Stimulated activated CD8-positive, alpha-beta memory T cell treated with anti-CD3 and anti-CD28 coated beads, Interleukin-4, amount 100 ng/mL, for 24 hours (primary cell): Measurements from ENCODE around the gene VPS54.

ENCODE experiments used
- DNase-seq: peaks from one replicate; pipeline ENCODE4 v3.0.0-alpha.2; 2020; ENCODE audit warnings: low read depth

Gene VPS54, protein sequence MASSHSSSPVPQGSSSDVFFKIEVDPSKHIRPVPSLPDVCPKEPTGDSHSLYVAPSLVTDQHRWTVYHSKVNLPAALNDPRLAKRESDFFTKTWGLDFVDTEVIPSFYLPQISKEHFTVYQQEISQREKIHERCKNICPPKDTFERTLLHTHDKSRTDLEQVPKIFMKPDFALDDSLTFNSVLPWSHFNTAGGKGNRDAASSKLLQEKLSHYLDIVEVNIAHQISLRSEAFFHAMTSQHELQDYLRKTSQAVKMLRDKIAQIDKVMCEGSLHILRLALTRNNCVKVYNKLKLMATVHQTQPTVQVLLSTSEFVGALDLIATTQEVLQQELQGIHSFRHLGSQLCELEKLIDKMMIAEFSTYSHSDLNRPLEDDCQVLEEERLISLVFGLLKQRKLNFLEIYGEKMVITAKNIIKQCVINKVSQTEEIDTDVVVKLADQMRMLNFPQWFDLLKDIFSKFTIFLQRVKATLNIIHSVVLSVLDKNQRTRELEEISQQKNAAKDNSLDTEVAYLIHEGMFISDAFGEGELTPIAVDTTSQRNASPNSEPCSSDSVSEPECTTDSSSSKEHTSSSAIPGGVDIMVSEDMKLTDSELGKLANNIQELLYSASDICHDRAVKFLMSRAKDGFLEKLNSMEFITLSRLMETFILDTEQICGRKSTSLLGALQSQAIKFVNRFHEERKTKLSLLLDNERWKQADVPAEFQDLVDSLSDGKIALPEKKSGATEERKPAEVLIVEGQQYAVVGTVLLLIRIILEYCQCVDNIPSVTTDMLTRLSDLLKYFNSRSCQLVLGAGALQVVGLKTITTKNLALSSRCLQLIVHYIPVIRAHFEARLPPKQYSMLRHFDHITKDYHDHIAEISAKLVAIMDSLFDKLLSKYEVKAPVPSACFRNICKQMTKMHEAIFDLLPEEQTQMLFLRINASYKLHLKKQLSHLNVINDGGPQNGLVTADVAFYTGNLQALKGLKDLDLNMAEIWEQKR

DNA sequence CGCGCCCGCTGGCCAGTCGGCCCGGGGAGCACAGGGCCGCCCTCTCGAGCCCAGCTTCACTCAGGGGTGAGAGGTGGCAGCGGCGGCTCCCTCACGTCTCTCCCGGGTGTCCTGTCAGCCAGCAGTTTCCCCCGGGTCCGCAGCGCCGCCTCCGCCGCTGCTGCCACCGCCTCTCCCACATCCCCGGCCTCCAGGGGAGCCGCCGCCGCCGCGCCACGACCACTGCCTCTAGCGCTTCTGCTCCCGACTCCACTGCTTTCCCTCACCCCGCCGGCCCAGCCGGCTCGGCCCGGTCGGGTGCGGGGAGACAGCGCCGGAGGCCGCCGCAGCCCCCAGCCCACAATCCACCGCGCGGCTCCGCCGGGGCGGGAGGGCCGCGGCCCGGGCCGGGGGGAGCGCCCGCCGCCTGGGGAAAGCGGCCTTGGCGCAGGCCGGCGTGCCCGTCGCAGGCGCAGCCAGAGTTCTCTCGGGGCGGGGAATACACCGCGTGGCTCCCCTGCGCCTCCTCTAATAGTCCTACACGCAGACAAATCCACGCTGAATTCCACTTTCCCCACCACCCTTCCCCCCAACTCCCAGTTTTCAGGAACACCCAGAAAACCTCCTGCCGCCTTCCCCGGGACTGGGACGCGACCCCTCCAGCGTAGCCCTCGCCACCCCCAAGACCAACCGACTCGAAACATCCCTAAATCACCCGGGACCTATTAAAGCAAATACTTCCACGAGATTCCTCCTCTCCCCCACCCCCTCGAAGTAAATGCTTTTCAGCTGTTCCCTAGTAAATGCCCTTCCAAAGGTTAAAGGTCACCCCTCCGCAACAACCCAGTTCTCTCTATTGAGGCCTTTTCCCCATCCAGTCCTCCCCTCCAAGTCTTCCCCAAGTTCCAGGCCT lies at the start of gene VPS54:
VPS54 (minus strand) TSS at position 346 of the 892 bp plus-strand sequence. CDS start 35,429 bp downstream, outside the sequence.
- no peak for DNase-seq

DNA sequence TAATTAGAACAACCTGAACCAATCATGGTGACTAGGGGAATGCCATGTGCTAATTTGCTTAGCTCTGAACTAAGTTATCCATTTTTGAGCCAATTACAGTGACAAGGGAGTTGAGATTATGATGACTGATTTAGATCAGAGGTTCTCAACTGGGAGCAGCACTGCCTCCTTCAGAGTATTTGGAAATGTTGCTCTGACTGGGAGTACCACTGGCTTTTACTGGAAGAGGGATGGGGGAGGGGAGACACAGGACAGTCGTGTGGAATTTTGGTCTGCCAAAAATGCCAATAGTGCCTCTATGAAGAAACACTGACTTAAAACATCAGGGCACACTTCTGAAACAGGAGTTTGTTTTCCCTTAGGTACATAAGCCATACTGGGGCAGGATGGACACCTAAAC lies 48.1 kb upstream of the VPS54 start:
- DNase-seq, result no peak

DNA sequence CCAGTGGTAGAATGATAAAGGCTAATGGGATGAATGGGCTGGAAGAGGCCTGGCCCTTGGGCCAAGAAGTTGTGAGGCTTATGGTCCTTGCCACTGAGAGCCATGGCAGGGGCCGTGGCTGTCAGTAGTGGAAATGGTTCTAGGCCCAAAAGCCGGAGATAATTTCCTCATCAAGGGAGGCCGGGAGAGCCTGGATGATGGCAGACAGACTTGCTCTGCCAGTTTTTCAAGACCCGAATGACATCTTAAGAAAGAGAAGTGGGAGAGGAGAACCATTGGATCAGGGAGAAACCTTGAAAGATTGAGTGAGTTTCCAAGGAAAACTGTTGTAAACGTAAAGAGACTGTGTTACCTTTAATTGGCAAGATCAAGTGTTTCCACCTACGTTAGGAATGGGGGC lies 46.3 kb upstream of the VPS54 start:
- DNase-seq, result no peak

DNA sequence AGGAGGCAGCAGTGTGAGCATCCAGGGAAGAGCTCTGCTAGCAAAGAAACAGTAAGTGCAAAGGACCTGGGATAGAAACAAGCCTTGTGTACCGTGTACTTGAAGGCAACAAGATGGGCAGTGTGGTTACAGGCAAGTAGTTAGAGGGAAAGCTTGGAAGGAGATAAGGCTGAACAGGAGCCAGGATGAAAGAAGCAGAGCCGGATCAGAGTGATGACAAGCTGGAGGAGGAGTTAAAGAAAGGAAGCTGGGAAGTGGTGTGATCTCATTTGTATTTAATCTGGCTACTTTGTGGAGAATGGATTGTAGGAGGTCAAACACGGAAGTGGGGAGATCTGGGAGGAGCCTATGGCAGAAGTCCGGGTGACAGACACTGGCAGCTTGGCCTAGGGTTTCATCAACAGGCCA lies 44.7 kb upstream of the VPS54 start:
- no peak for DNase-seq

DNA sequence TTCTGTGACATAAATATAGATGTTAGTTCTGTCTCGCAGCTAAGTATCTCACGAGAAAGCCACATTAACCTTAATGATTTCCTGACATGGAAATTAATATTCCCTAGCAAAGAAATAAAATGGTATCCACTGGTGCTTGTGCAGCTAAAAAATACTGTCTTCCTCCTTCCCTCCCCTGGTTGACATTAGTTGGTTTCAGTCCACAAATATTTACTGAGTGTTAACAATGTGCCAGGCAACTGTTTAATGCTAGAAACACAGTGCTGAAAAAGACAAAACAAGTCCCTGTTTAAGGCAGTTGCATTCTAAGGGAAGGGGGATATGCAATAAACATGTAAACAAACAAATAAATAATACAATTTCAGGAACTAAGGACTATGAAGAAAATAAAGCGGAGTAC lies 44.2 kb upstream of the VPS54 start:
- DNase-seq, result no peak

DNA sequence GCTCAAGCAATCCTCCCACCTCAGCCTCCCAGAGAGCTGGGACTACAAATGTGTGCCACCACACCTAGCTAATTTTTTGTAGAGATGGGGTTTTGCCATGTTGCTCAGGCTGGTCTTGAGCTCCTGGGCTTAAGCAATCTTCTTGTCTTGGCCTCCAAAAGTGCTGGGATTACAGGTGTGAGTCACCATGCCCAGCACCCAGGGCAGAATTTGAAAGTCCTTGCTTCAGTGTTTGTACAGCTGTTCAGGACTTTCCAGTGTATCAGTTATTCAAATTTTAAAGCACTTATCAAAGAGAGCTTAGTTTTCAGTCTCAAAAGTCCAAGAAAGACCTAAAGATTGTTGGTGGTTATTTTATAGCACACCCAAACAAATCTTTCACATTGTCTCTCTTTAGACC lies 43.6 kb upstream of the VPS54 start:
- DNase-seq, result no peak

DNA sequence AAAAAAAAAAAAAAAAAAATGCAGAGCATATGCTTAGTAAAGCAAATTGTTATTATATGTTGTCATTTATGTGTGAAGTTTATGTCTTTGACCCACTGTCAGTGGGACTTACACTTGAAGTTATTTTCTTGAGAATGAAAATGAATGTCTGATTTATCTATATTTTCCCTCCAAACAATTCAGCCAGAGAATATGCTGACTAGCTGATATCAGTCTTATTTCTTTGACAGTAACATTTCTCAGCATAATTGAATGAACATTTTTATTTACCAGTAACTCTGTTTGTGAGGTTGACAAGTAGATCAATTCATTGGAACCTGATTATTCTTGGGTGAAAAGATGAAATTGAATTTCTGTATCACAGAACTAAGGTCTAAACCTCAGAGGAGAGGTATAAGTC lies 40.0 kb upstream of the VPS54 start:
- no peak for DNase-seq

DNA sequence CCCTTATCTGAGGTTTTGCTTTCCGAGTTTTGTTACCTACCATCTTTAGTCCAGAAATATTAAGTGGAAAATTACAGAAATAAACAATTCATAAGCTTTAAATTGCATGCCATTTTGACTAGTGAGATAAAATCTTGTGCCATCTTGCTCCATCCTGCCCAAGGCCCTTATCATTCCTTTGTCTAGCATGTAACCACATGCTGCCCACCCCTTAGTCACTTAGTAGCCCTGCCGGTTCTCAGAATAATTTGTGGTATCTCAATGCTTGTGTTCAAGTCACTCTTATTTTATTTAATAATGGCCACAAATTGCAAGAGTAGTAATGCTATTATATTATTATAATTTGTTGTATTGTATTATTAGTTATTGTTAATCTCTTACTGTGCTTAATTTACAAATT lies 36.8 kb upstream of the VPS54 start:
- DNase-seq, result no peak

DNA sequence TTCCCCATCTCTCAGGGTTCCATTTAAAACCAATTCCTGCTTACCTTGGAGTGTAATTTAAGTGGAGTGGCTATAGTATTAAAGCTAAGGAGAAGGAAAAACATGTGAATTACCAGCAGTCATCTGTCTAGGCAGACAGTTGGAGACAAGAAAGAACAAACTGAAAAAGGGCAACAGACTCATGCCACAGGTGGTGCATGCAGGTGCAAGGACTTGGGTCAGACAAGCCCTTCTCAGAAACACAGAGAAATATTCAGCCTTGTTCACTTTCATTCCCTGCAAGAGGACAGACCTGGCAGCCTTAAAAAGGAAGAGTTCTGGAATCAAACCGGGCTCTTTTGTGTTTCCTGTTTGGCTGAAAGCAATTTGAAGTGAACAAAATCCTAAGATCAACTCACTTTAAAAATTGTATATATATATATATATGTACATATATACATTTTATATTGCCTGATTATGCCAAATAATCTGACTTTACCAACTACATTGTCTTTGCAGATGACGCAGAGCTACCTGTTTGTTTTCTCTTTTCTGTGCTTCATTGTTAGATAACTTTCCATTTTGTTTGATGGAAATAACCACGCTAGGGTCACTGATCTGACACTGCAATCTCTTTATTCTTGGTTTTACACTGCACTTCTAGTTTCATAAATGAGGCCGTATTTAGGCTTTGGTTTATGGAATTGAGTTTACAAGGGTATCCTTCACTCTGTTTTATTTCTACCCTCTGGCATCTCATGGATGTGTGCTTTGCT lies 35.1 kb upstream of the VPS54 start:
- DNase-seq, result no peak

DNA sequence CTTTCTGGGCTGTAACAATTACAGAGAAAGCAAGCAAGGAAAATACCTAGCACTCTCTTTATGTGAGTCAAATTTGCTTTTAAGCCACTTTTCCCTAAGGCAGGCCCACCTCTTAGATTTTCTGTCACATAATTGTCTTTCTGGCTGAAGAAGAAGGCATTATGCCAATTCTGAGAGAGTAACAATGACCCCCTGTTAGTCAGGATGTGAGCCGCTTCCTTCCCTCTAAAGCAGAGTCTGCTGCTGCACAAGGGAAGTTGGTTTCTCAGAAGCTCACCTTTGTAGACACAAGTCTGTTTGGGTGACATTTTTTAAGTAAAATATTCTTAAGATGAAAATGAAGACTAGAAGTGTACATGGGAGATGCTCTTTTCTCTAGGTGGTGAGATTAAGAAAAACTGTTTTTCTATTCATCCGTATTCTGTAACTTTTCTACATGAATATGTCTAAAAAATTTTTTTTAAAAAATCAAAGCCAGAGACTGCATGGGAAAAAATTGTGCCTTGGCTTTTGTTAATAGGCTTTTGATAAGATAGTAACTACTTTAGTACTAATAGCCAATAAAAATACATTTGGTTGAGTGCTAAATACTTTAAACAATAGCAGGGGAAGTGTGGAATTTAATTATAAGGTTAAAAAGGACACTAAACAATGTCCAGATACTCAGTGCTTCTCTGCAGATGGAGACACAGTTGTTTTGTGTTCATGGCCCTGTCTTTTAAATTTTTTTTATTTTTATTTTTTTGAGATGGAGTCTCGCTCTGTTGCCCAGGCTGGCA lies 33.4 kb upstream of the VPS54 start:
- no peak for DNase-seq

DNA sequence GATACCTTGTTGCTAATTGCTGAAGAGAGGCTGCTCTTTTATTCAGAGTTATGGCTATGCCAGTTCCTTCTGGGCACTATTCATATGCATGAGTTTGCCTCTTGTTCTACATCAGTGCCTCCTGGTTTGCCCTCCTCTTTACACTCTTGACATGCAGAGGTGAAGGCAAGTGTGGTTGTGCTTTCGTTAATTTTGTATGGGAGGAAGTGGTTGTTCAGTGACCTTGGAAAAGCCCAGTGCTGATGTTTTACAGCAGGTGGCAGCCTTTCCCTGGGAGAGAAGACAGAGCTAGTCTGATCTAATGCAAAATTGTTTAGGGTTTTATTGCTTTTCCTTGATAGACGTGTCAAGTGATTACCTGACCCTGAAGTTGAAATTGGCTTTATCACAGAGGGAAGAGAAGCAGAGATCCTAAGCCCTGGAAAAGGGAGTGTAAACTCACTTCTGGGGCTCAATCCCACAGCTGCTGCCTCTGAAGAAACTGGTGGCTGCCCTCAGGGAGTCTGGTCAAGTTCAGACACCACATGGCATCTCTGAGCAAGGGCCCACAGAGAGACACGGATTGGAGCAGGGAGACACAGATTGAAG lies 30.5 kb upstream of the VPS54 start:
- DNase-seq, result peak; percentile 36

DNA sequence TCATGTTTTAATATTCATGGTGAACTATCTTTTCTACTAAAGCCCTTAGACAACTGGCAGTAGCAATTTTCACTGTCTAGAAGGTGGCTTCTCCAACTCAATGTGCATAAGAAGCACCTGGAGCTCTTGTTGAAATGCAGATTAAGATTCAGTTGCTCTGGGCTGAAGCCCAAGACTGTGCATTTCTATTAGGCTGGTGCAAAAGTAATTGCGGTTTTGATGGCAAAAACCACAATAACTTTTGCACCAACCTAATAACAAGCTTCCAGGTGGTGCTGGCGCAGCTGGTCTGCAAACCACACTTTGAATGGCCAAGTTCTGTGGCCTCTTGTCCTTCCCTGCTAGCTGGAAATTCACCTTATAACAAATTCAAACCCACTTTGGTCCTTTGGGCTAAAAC lies 26.7 kb upstream of the VPS54 start:
- DNase-seq, result no peak

DNA sequence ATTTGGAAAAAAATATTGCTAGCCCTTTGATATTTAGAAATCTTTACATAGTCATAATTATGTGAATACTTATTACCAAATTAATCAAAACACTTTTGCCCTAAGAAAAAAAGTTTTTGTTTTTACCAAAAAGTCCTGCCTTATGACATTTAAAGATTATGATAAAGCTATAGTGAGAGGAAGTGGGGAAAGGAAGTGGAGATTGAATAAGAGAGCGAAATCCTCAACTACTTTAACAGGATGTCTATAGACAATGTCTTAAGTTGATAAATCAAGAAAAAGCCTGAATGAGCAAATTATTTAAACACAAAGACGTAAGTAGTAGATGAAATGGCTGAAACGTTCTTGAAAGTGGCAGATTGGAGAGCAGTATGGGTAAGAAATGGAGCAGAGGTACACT lies 20.9 kb upstream of the VPS54 start:
- no peak for DNase-seq

DNA sequence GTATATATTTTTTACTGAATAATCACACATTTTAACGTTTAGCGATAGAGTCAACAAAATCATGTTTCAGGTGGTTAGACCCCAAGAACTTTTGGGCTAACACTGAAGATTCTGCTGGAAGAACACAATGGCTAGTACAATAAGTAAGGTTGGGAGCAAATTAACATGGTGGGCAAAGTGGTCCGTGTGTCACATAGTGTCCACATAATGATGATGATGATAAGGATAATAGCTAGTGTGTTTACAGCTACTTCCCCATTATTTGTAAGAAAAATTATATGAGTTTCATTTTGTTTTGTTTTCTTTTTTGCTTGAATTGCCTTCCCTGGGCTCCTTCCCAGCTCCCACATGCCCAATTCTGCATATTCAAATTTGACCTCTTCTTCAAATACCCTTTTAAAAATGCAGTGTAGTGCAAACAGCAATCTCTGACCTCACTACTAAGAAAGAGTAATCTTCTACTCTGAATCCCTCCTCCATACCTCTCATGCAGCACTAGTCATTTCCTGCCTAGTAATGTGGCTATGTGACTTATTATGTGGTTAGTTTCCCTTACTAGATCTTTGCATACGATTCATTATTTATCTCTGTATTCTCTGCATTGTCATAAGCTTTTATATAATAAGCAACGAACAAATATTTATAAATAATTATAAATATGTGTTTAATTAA lies 16.9 kb upstream of the VPS54 start:
- DNase-seq, result no peak

DNA sequence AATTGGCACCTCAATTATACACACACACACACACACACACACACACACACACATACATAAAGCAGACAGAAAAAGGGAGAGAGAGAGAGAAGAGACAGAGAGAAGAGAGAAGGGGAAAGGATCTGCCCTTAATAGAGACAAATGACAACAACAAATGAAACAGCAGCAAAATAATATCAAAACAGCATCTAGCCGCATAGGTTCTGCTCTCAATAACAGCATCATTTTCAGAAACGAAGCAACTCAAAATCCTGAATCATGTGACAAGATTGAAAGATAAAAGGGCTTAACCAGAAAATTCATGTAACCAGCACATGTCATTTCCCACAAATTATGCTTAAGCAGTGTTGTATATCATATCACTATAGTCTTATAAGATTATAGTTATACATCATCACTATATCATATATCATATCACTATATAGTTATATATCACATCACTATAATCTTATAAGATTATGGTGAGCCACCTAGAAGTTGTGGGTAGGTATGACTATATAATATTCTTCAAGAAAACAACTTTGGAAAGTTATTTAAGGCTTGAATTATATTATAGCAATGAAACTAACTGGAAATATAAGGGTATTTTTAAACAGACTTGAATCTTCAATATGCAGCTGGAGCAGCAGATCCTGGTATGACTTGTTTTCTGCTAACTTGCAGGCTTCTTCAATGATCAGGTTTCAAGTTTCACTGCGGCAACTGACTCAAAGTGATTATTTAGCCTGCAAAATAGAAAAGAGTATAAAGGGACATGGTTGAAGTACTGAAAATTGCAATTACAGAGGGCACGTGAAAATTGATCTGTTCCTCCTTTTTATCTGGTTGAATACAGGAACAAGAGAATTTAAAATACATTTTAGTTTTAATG lies 16.1 kb upstream of the VPS54 start:
- DNase-seq, result no peak

DNA sequence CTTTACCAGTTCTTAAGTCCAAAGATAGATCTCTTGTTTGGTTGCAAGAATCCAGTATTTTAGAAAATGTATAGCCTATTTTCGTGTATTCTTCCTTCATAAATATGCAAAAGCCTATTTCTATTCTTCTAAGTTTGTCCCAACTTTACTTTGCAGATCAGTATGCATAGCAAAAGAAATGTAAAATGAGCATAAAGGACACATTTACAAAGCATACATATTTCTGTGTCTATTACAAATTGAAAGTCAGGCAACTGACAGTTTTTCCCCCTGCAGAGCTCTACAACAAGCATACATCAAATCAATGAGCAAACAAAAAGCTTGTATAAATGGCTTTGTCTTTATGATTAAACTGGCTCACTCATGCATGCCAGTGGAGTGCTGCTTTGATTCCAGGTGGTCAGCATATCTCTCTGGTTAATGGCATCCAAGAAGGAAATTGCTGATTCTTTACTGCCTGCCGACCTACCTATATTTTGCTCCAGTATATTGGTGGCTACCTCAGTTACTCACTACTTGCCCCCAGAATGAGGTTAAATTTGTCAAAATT lies 10.0 kb upstream of the VPS54 start:
- DNase-seq, result no peak

DNA sequence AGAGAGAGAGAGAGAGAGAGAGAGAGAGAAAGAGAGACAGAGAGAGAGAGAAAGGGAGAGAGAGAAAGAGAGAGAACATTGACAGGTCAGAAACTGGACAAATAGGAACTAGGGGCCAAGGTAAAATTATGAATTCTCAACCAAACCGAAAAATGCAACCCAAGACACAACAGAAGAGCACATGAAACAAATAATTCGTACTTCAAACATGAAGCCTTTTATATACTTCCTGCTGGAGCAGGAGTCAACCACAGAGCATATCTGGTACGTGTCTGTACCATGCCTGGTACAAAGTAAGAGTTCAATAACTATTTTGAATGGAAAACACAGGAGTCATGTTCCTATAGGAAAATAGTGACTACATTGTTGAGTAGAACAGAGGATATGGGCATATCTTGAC lies 6.5 kb upstream of the VPS54 start:
- no peak for DNase-seq

DNA sequence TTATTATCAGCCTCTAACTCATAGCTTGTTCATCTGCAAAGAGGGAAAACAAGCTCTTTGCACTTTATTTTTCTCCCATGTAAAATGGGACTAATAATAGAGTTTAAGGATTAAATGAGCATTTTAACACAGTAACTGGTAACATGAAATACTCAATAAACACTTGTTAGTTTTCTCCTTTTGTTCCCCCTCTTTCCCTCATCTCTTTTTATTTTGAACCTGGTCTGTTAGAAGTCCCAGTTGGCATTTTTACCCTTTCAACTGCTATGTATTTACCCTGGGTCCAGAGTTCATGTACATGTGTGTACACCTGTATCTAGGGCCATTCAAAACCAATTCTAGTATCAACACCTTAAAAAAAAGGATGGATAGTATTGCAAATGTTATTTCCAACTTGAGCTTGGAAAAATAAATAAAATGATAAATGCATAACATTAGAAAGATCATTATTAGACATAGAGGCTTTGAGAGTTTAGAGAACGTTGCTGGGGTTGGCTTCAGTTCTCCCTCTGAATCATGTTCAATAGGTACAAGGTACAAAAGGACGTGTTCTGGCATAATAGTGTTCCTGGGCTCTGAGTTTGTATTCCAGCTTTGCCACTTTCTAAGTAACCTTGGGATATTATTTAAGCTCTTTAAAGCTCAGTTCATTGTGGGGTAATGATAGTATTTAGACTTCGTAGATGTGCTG lies 5.2 kb upstream of the VPS54 start:
- DNase-seq, result no peak
